B cell (primary cell): ENCODE data around the gene TAPBP. TPM values are rescaled to one million over a fixed set of nuclear protein-coding genes. Genes with fewer than 3 reads are reported as not detected.

Experiments
- ATAC-seq: fragments of 200-7000 bp; cut with Tn5 transposase; one replicate; pipeline ENCODE4 v1.10.0; 2021; ENCODE audit warnings: low read depth, mild to moderate bottlenecking, moderate number of reproducible peaks, moderate library complexity
- CTCF ChIA-PET: fragments of 350-600 bp; sonication (Branson Sonifier 250); formaldehyde crosslinking; loops from one replicate; lab custom pipeline; 2021; ENCODE audit warnings: antibody characterized with exemption, inconsistent platforms; lab: Charles Lee
- POLR2A ChIA-PET: fragments of 350-600 bp; sonication (Branson Sonifier 250); formaldehyde crosslinking; loops from one replicate; lab custom pipeline; 2021; ENCODE audit warnings: antibody characterized with exemption; lab: Charles Lee
- DNase-seq: peaks from one replicate; pipeline ENCODE4 v3.0.0; 2013
- H2AFZ ChIP-seq: 2 replicates; pipeline ENCODE4 v1.6.1; 2012; ENCODE audit warnings: mild to moderate bottlenecking, low read depth, low read length; ENCODE audit not compliant: insufficient read depth, poor library complexity, severe bottlenecking
- H3K27ac ChIP-seq, 2 donors: 1 replicate in 1 of 2; 2 replicates in 1 of 2; pipeline ENCODE4 v1.5.1; 2012 to 2013; ENCODE audit warnings: low read length in 2 of 2, mild to moderate bottlenecking in 2 of 2, moderate library complexity in 1 of 2
- H3K27me3 ChIP-seq, 4 experiments: fragments of 200-600 bp in 1 of 4; sonication (generic) in 1 of 4; replicated peaks in 1 of 4; 1 replicate in 2 of 4; 2 replicates in 2 of 4; pipeline versions ENCODE4 v1.6.1 to v1.7.0; 2013 to 2016; ENCODE audit warnings: low read length in 3 of 4, mild to moderate bottlenecking in 2 of 4, mixed read lengths in 1 of 4, moderate library complexity in 1 of 4; ENCODE audit not compliant: insufficient read depth in 4 of 4, control insufficient read depth in 3 of 4; ENCODE audit errors: control extremely low read depth in 1 of 4
- H3K36me3 ChIP-seq, 2 experiments: replicated peaks in 1 of 2; 1 replicate in 1 of 2; 2 replicates in 1 of 2; pipeline versions ENCODE4 v1.6.1 to v1.7.1; 2013; ENCODE audit warnings: low read length in 1 of 2; ENCODE audit not compliant: insufficient read depth in 2 of 2, control insufficient read depth in 1 of 2; ENCODE audit errors: control extremely low read depth in 1 of 2, extremely low read depth in 1 of 2
- H3K4me1 ChIP-seq, 2 donors: fragments of 200-600 bp in 1 of 2; sonication (generic) in 1 of 2; 1 replicate in 1 of 2; 2 replicates in 1 of 2; pipeline versions ENCODE4 v1.5.1 to v1.6.1; 2013 to 2017; ENCODE audit warnings: low read length in 2 of 2; ENCODE audit not compliant: control insufficient read depth in 2 of 2, insufficient read depth in 2 of 2
- H3K4me2 ChIP-seq: replicated peaks from 2 replicates; pipeline ENCODE3; 2012; ENCODE audit warnings: mild to moderate bottlenecking, low read depth, low read length; ENCODE audit not compliant: poor library complexity, severe bottlenecking
- H3K4me3 ChIP-seq, 5 experiments: fragments of 200-600 bp in 1 of 5; sonication (generic) in 1 of 5; 1 replicate in 3 of 5; 2 replicates in 2 of 5; pipeline versions ENCODE4 v1.5.1 to v1.7.0; 2011 to 2016; ENCODE audit warnings: low read length in 4 of 5, mild to moderate bottlenecking in 4 of 5, low read depth in 2 of 5, control low read depth in 1 of 5, moderate library complexity in 1 of 5; ENCODE audit not compliant: insufficient read depth in 1 of 5; ENCODE audit errors: control extremely low read depth in 1 of 5, extremely low read depth in 1 of 5
- H3K79me2 ChIP-seq: fragments of 200-600 bp; sonication (generic); one replicate; pipeline ENCODE4 v1.6.0; 2016; ENCODE audit warnings: low read length; ENCODE audit not compliant: control insufficient read depth, insufficient read depth
- H3K9ac ChIP-seq: fragments of 200-600 bp; sonication (generic); 2 replicates; pipeline ENCODE4 v1.6.1; 2017; ENCODE audit warnings: mild to moderate bottlenecking, low read length, moderate library complexity
- H3K9me3 ChIP-seq, 3 donors: one replicate each; pipeline versions ENCODE4 v1.6.1 to v1.7.1; 2013; ENCODE audit warnings: low read length in 2 of 3; ENCODE audit not compliant: control insufficient read depth in 2 of 3, insufficient read depth in 1 of 3; ENCODE audit errors: control extremely low read depth in 1 of 3
- H4K20me1 ChIP-seq: 2 replicates; pipeline ENCODE4 v1.6.0; 2012; ENCODE audit warnings: mild to moderate bottlenecking, low read length; ENCODE audit not compliant: insufficient read depth, control insufficient read depth, poor library complexity, severe bottlenecking
- H3K27ac Mint-ChIP-seq: one replicate; pipeline ENCODE4 v1.8.0; 2021; ENCODE audit warnings: mixed read lengths
- H3K27me3 Mint-ChIP-seq: one replicate; pipeline ENCODE4 v1.8.0; 2021; ENCODE audit warnings: mixed read lengths
- H3K4me1 Mint-ChIP-seq: one replicate; pipeline ENCODE4 v1.8.0; 2021; ENCODE audit warnings: mixed read lengths
- H3K4me3 Mint-ChIP-seq: one replicate; pipeline ENCODE4 v1.8.0; 2021; ENCODE audit warnings: mixed read lengths
- H3K9me3 Mint-ChIP-seq: one replicate; pipeline ENCODE4 v1.8.0; 2022; ENCODE audit warnings: mixed read lengths; ENCODE audit not compliant: insufficient read depth
- CTCF ChIP-seq: fragments of 200-600 bp; IDR thresholded peaks from one replicate; pipeline ENCODE4 v1.8.0; 2022; ENCODE audit warnings: antibody characterized with exemption, mild to moderate bottlenecking
- EZH2 ChIP-seq: IDR thresholded peaks from 2 replicates; pipeline ENCODE4 v1.6.1; 2012; ENCODE audit warnings: borderline replicate concordance, low read depth, mild to moderate bottlenecking, moderate library complexity, low read length; ENCODE audit not compliant: insufficient read depth, poor library complexity, severe bottlenecking
- WGBS: methylation state at CpG from one replicate; pipeline ENCODE4 v1.1.5; 2013; ENCODE audit warnings: missing lambda C conversion rate; ENCODE audit not compliant: insufficient coverage; 5-methylcytosine and 5-hydroxymethylcytosine counted together
- intact Hi-C: fragments of 100-400 bp; cut with micrococcal nuclease; formaldehyde crosslinking; loops from one replicate; pipeline ENCODE4 v1.10.0; 2022
- polyA plus RNA-seq: library from polyadenylated mRNA; depleted of rRNA; stranded (reverse); fragments of >200 nt; gene quantifications from 2 replicates; pipeline ENCODE4 v1.2.3, GENCODE V29; 2012
- total RNA-seq, 2 donors: library from RNA; stranded (reverse); fragments of 120-200 nt in 1 of 2; gene quantifications; 1 replicate in 1 of 2; 2 replicates in 1 of 2; pipeline versions ENCODE4 v1.2.3 to v1.2.4, GENCODE V29; 2013 to 2022

The TAPBP gene
- total and polyA plus RNA-seq, 2 donors (not counting 1 experiment from before 2014, with no cell fraction given) = 302 to 310 TPM

- POLR2A ChIA-PET = interaction anchor here (0.7 to 5.1 kb wide), 2 partner anchors 15 to 1078 kb away, joined by 5 to 39 read pairs; partner anchors contain the start of genes PFDN6 and WDR46
- Mint-ChIP-seq H3K4me1 (peaks cover 81% of the 10 kb centered on the region), H3K4me3 (peak overlapping the region; percentile 94), H3K27ac (peak overlapping the region; percentile 91), H3K27me3 (no peaks in the 10 kb centered on the region), H3K9me3 (no peaks in the 10 kb centered on the region)
- ATAC-seq (no peak), DNase-seq (no peak)
- CTCF ChIA-PET = interaction anchor here (1.2 kb wide), 1 partner anchor 15 kb away, joined by 3 read pairs; the partner anchor contains the start of genes PFDN6 and WDR46
- Histone ChIP-seq H3K79me2 (peaks cover 55% of the 10 kb centered on the region), H3K36me3 (peaks cover 7 to 42% of the 10 kb centered on the region in 2 experiments), H4K20me1 (peaks cover 31% of the 10 kb centered on the region), H2AFZ (no peak overlapping the region), H3K27ac (peak overlapping the region in 1 of 2 donors; percentile 87), H3K4me2 (peak overlapping the region; percentile 90), H3K27me3 (no peaks in the 10 kb centered on the region), H3K4me1 (peaks cover 59 to 75% of the 10 kb centered on the region in 2 donors), H3K4me3 (no peak overlapping the region), H3K9ac (no peak overlapping the region), H3K9me3 (no peaks in the 10 kb centered on the region)
- TF ChIP-seq EZH2 = no peak
- no peak for TF ChIP-seq CTCF
- intact Hi-C loops = loop anchor here (5.0 kb wide), 1 partner anchor 308 kb away; the partner anchor contains the start of gene BAK1
- 64% methylated on average over 7 of the region's 14 CpGs for WGBS
These were observed 39.7 kb downstream of the TAPBP start for GRCh38 chr6:33273924-33274902.
